Measurements from ENCODE around the gene LRTM2.

GRCh38 chr12:1859643-1860042 lies 39.3 kb downstream of the LRTM2 start:
- TF ChIP-seq CTCF (IDR thresholded peaks at IDR 0.05) = no peak
- no peak for TF ChIP-seq POLR2A (IDR thresholded peaks at IDR 0.05)
